Measurements from ENCODE around the gene CFAP299.
"Not testable (repeated sequence)": the region's sequence is repeated elsewhere in the genome, so short reads cannot be mapped to it uniquely, and the experiment has no call there.

Gene CFAP299

DNA sequence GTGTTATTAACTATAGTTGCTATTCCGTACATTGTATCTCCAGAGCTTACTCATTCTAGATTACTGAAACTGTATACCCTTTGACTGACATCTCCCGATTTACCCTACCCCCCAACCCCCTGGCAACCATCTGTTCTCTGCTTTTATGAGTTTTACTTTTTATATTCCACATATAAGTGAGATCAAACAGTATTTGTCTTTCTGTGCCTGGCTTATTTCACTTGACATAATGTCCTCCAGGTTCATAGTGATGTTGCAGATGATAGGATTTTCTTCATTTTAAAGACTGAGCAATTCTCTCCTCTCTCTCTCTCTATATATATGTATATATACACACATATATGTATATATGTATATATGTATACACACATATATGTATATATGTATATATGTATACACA lies 54.6 kb downstream of the CFAP299 start:
- no peak for DNase-seq (ENCODE audit: low read depth)

DNA sequence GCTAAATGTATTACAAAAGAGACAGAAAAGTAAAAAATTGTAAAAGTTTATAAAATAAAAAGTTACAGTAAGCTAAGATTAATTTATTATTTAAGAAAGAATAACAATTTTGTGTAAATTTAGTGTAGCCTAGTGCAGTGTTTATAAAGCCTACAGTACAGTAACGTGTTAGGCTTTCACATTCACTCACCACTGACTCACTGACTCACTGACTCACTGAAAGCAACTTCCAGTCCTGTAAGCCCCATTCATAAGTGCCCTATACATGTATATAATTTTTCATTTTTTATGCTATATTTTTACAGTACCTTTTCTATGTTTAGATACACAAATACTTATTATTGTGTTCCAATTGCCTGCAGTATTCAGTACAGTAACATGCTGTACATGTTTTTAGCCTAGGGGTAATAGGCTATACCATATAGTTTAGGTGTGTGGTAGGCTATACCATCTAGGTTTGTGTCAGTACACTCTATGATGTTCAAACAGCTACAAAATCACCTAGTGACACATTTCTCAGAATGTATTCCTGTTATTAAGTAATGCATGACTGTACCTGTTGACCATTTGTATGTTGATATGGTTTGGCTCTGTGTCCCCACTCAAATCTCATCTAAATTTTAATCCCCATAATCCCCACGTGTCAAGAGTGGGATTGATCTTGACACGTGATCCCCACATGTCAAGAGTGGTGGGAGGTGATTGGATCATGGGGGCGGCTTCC lies 57.9 kb downstream of the CFAP299 start:
- DNase-seq (ENCODE audit: low read depth) = no peak

- no peak for DNase-seq (ENCODE audit: low read depth)
Observed at GRCh38 chr4:80393970-80394250, 58.4 kb downstream of the CFAP299 start.

DNA sequence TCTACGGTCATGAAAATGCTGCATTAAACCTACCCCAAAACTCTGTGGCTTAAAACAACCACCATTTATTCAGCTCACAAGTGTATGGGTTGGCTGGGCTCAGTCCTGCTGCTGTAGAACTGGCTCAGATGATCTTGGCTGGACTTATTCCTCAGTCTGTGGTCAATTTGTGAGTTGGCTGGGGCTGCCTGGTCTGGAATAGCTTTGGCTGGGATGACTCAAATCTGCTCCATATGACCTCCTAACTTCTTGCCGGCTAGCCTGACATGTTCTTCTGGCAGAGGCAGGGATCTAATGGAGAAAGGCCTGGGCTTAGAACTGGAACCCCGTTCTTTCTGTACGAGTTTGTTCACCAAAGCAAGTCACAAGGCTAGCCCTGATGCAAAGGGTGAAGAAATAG lies 71.7 kb downstream of the CFAP299 start:
- no peak for DNase-seq (ENCODE audit: low read depth)

GRCh38 chr4:80409809-80410208 lies 74.3 kb downstream of the CFAP299 start:
- DNase-seq (ENCODE audit: low read depth) = no peak

DNA sequence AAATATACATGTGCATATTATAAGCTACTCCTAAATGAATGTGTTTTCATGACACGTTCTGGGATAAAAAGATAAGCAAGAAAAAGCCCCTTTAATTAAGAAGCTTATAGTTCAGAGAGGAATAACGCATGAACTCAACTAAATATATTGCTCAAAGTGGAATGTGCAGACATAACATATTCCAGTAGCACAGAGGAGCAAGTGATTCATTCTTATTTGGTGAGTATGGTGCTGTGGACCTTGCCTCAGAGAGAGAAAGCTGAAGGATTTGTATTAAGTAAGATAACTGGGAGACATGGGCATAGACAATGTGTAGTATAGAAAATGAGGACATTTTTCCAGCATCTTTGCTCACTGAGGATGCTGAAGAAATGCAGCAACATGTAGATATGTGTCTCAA lies 76.8 kb downstream of the CFAP299 start:
- no peak for DNase-seq (ENCODE audit: low read depth)

GRCh38 chr4:80413086-80413485 lies 77.6 kb downstream of the CFAP299 start:
- DNase-seq (ENCODE audit: low read depth) = no peak

GRCh38 chr4:80417019-80417418 lies 81.5 kb downstream of the CFAP299 start:
- DNase-seq (ENCODE audit: low read depth) = no peak

DNA sequence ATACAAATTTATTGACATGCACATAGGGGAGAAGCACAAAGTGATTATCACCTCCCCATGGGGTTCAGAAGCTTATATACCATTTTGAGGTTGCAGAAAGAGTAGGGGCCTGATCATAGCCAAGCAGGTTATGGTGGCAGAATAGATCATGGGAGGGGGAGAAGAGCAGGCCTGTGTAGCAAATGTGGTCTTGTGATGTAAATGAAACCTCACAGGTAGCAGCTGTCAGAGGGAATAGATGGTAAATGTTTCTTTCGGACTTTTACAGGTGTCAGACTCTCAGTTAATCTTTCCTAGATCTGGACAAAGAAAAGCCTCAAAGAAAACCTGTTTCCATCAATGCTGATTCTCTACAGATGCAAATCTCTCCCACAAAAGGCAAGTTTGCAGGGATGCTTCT lies 84.4 kb downstream of the CFAP299 start:
- DNase-seq (ENCODE audit: low read depth) = no peak

GRCh38 chr4:80420638-80421037 lies 85.1 kb downstream of the CFAP299 start:
- no peak for DNase-seq (ENCODE audit: low read depth)

DNA sequence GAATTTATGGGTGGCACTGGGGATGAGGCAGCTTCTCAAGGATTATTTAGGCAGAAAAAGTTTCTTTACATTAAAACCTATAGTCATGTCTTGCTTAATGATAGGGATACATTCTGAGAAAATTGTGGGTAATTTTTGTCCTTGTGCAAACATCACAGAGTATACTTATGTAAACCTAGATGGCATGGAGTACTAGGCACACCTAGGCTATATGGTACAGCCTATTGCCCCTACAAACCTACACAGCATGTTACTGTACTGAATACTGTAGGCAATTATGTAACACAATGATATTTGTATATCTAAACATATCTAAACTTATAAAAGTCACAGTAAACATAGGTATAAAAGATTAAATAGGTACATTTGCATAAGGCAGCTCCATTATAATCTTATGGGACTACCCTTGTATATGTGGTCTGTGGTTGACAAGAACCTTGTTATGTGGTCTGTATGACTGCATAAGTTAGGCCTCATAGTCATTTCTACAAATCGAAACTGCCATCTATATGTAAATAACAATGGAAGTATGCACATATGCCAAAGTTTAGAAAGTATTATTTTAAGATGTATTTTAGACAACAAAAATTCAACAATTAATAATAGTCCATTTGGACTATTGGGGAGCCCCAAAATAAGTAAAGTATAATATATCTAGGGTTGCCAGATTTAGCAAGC lies 87.3 kb downstream of the CFAP299 start:
- no peak for DNase-seq (ENCODE audit: low read depth)

DNA sequence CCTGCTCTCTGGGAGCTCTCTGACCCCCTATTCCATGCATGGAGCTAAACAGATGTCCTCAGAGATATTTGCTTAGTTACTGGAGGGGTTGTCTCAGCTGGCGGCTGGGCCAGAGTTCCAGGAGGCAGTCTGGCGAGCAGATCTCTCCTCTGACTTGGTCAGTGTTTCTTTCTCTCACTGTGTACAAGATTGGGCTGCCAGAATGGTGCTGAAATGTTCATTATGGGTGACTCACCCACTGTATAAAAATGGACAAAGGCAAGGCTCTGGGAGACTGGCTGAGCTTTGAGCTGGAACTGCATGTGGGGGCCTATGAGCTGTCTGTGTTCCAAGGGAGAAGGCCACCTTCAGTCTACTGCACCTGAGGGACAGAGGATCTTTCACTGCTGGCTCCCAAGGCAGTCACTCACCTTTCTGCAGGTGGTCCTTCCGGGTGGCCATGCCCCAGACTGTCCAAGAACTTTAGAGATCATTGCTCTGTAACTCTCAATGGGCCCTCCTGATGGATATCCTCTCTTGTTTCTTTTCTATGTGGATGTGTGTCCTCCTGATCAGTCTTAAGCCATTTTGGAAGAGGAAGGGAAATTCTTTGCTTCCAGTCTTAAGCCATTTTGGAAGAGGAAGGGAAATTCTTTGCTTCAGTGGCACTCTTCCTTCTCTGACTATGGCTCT lies 88.2 kb downstream of the CFAP299 start:
- no peak for DNase-seq (ENCODE audit: low read depth)

- DNase-seq (ENCODE audit: low read depth) = no peak
Observed at GRCh38 chr4:80424225-80424581, 88.7 kb downstream of the CFAP299 start.

DNA sequence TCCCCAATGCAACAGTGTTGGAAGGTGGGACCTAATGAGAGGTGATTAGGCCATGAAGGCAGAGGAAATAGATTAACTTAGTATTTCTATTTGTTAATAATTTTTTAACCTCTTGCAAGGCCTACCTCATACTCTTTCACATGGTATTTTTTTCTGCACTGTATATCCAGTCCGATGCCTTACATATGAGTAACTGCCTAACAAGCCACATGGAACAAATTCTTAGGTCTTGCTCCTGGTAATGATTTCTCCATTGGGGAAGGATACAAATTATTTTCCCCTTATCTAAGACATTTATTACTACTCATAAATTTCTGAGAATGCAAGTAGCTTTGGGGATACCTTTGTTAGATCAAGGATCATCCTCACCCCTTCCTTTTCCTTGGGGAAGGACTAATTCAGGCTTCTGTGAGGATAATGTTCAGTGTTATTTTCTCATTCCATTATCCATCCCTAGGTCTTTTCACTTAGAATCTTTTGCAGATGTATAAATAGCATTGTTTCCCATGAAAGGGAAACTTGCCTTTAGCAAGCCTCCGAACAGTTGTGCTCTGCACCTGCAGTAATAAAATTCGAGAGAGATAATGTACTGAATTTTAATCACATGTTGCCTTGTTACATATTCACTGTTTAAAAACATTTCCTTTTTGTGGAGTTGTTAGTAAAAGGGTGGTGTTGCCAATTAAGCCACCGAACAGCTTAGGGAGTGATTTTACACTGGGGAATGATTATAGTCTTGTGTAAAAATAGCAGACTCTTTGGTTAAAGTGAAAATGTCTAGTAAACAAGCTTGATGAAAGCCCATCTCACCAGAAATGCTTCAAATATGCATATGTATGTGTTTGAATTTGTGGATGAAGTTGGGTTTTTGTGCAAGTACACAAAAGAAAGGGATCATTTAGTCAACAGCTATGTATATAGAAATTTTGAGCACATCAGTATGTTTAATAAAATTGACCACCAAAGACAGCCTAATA lies 89.9 kb downstream of the CFAP299 start:
- DNase-seq (ENCODE audit: low read depth) = no peak

DNA sequence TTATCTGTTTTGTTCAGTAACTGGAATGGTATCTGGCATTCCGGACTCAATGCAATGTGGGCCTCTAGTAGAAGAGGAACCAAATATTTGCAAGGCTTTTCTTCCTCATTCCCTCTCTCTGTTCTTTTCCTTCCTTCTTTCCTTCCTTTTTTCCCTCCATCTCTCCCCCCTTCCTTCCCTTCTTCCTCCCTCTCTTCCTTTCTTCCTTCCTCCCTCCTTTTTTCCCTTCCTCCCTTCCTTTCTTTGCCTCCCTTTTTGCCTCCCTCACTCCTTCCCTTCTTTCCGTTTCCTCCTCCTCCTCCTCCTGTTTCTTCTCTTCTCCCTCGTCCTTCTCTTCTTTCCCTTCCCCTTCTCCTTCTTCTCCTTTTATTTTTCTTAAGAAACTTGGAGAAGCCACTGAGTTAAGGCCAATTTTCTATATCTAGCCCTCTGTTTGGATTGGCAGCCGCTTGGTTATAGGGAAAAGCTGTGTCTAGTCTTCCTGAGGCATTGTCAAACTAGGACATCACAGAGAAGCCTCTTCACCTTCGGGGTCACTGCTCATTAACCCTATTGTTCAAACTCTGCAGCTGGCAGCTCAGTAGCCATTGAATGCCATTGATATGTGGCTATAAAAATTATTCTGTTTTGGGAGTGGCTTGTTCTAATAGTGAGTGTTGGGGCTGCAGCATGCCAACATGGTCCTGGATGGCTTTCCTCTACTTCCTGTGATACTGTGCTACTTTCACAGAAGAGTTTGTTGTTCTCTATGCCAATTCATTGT lies 95.9 kb downstream of the CFAP299 start:
- no peak for DNase-seq (ENCODE audit: low read depth)

GRCh38 chr4:80434238-80434637 lies 98.7 kb downstream of the CFAP299 start:
- no peak for DNase-seq (ENCODE audit: low read depth)

GRCh38 chr4:80438016-80438415 lies 102.5 kb downstream of the CFAP299 start:
- no peak for DNase-seq (ENCODE audit: low read depth)

GRCh38 chr4:80439294-80440061 lies 103.9 kb downstream of the CFAP299 start:
- not testable (repeated sequence) for DNase-seq (ENCODE audit: low read depth)

DNA sequence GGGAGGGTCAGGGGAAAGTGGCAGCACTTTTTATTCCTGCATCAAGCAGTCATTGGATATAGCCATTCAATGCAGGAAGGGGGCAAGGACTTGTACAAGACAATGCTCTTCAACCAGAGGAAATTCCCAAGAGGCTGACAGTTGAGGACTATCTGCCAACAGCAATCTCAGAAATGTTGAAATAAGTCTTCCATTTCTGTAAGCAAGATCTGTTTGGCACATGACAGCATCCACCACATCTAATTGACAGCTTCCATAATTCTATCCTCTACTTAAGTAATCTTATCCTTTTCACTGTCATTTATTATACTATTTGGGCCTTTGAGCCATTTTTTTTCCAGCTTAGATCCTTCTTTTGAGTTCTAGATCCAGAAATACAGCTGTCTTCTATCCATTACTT lies 110.7 kb downstream of the CFAP299 start:
- DNase-seq (ENCODE audit: low read depth) = no peak

GRCh38 chr4:80446664-80447063 lies 111.1 kb downstream of the CFAP299 start:
- no peak for DNase-seq (ENCODE audit: low read depth)

DNA sequence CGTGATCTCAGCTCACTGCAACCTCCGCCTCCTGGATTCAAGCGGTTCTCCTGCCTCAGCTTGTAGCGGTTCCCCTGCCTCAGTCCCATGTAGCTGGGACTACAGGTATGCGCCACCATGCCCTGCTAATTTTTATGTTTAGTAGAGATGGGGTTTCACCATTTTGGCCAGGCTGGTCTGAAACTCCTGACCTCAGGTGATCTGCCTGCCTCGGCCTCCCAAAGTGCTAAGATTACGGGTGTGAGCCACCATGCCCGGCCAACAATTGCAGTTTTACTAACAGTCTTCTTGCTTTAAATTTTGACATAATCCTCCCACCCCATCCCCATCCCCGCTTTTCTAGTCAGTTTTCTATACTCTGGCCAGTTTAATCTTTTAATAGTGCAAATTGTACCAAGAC lies 112.0 kb downstream of the CFAP299 start:
- no peak for DNase-seq (ENCODE audit: low read depth)
